ENCODE results near the gene AFF3.

AFF3 gene

GRCh38 chr2:99918389-99918788 is 224.0 kb downstream of the AFF3 start:
- DNase-seq: peak; percentile 29

- no peak for DNase-seq
These were observed 227.2 kb downstream of the AFF3 start for GRCh38 chr2:99915108-99915675.

- no peak for DNase-seq
These were observed 230.7 kb downstream of the AFF3 start for GRCh38 chr2:99911736-99912135.

- no peak for DNase-seq
These were observed 231.5 kb downstream of the AFF3 start for GRCh38 chr2:99910902-99911301.

GRCh38 chr2:99905636-99906035 is 236.8 kb downstream of the AFF3 start:
- no peak for DNase-seq

GRCh38 chr2:99905025-99905424 is 237.4 kb downstream of the AFF3 start:
- no peak for DNase-seq

GRCh38 chr2:99903981-99904380 is 238.4 kb downstream of the AFF3 start:
- no peak for DNase-seq

GRCh38 chr2:99900556-99900955 is 241.8 kb downstream of the AFF3 start:
- no peak for DNase-seq

GRCh38 chr2:99899882-99900281 is 242.5 kb downstream of the AFF3 start:
- DNase-seq: no peak

- DNase-seq: no peak
These were observed 243.1 kb downstream of the AFF3 start for GRCh38 chr2:99899058-99899855.

- DNase-seq: no peak
These were observed 243.9 kb downstream of the AFF3 start for GRCh38 chr2:99898336-99899048.

GRCh38 chr2:99891428-99891780 is 251.0 kb downstream of the AFF3 start:
- no peak for DNase-seq

GRCh38 chr2:99890568-99891427 is 251.6 kb downstream of the AFF3 start:
- no peak for DNase-seq

- DNase-seq: no peak
These were observed 253.8 kb downstream of the AFF3 start for GRCh38 chr2:99888617-99889016.

- no peak for DNase-seq
These were observed 256.0 kb downstream of the AFF3 start for GRCh38 chr2:99886418-99886817.

GRCh38 chr2:99883358-99883757 is 259.0 kb downstream of the AFF3 start:
- no peak for DNase-seq

- peak; percentile 74 for DNase-seq
These were observed 260.3 kb downstream of the AFF3 start for GRCh38 chr2:99881901-99882591.

GRCh38 chr2:99880964-99881294 is 261.5 kb downstream of the AFF3 start:
- DNase-seq: peak; percentile 88

GRCh38 chr2:99880148-99880963 is 262.0 kb downstream of the AFF3 start:
- DNase-seq: no peak

GRCh38 chr2:99879481-99879880 is 262.9 kb downstream of the AFF3 start:
- no peak for DNase-seq

- DNase-seq: no peak
These were observed 263.6 kb downstream of the AFF3 start for GRCh38 chr2:99878581-99879350.

Measured in NCI-H1105 treated with DMSO at 0.1 percent for 48 hours (cell line).